NOMO-1 (cell line): ENCODE results near the gene RANBP17.
A peak's percentile ranks its signal among the peaks of the same experiment; 100 is the strongest.

ENCODE experiments used
- DNase-seq, 2 experiments: peaks; one replicate each; lab custom pipeline; 2025; ENCODE audit not compliant: unreplicated experiment in 2 of 2; lab: John Stamatoyannopoulos, UW

RANBP17 gene

DNA sequence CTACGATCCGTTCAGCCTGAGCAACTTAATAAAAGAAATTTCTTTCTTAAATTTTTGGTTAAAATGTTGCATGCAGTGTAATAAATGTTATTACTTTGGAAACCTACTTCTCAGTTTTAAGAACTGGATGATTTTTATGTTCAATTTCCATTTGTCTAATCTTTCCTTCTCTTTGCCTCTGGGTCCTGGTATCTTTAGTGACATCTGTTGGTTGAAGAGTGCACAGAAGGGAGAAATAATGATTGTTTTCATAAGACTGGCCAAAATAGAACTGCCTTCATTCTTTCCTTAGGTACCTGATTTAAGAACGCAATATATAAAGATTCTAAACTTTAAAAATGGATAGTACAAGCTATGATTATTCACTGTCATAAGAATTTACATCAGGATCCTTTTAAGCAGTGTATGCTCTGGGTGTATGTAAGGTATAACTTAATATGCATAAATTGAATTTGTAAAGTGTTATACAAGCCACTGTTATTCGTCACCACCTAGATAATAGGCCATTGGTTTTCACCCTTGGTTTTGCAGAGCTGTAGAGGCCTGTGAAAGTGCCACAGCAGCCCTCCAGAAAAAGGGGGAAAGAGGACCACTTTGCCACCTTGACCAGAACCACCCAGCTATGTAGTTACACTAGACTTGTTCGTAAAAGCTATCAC lies 364.4 kb downstream of the RANBP17 start:
- DNase-seq, result no peak

DNA sequence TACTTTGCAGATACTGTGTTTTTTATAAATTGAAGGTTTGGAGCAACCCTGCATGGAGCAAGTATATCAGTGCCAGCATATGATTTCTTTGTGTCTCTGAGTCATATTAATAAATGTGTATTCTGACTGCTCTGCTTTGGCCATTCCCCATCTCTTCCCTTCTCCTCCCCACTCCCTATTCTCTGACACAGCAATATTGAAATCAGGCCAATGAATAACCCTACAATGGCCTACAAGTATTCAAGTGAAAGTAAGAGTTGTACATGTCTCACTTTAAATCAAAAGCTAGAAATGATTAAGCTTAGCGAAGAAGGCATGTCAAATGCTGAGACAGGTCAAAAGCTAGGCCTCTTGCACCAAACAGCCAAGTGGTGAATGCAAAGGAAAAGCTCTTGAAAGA lies 365.0 kb downstream of the RANBP17 start:
- no peak for DNase-seq

- DNase-seq, result no peak
Observed at GRCh38 chr5:171236651-171237050, 374.8 kb downstream of the RANBP17 start.

- DNase-seq, result no peak
Observed at GRCh38 chr5:171242521-171242920, 380.7 kb downstream of the RANBP17 start.

GRCh38 chr5:171246231-171246630 lies 384.4 kb downstream of the RANBP17 start:
- no peak for DNase-seq

- DNase-seq, result no peak
Observed at GRCh38 chr5:171249460-171249859, 387.6 kb downstream of the RANBP17 start.

DNA sequence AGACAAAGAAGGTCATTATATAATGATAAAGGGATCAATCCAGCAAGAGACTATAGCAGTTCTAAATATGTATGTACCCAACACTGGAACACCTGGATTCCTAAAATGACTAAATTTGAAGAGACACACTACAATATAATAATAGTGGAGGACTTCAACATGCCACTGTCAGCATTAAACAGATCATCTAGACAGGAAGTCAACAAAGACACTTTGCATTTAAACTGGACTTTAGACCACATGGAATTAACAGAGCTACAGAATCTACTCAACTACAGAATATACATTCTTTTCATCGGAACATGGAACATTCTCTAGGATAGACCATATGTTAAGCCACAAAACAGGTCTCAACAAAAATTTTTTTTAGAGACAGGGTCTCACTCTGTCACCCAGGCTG lies 388.9 kb downstream of the RANBP17 start:
- no peak for DNase-seq

DNA sequence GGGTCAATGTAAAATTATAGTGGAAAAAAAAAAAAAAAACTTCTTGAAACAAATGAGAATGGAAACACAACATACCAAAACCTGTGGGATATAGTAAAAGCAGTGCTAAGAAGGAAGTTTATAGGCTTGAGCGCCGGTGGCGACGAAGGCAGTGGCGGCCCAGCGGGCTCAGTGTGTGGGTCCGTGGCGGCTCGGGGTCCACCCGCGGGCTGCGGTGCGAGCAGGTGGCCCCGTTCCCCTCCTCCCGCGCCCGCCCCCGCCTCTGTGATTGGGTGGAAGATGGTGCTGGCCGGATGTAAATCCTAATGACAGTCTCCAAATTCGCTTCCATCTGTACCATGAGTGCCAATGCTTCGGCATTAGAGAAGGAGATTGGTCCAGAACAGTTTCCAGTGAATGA lies 389.7 kb downstream of the RANBP17 start:
- no peak for DNase-seq

DNA sequence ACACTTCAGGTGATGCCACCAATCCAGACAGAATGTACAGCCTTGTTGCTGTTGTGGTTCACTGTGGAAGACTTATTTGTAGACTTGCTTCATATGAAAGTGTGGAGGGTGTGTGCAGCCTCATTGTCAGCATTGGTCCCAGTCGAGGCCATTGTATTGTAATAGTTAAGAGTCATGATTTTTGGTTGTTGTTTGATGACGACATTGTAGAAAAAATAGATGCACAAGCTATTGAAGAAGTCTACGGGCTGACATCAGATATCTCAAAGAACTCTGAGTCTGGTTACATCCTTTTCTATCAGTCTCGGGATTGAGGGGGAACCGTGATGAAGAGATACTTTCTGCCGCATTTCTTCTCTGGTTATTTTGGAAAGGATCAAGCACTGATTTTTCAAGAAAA lies 390.9 kb downstream of the RANBP17 start:
- no peak for DNase-seq

DNA sequence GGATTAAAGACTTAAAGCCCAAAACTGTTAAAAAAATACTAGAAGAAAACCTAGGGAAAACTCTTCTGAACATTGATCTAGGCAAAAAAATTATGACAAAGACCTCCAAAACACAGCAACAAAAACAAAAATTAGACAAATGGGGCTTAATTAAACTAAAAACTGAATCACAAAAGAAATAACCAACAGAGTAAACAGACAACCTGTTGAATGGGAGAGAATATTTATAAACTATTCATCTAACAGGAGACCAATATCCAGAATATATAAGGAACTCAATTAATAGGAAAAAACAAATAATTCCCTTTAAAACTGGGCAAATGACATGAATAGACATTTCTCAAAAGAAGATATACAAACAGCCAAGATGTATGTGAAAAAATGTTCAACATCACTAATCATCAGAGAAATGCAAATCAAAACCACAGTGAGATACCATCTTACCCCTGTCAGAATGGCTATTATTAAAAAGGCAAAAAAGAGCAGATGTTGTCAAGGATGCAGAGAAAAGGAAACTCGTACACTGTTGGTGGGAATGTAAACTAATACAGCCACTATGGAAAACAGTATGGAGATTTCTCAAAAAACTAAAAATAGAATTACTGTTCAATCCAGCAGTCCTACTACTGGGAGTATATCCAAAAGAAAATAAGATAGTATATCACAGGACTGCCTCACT lies 397.1 kb downstream of the RANBP17 start:
- DNase-seq, result no peak

- DNase-seq, result no peak
Observed at GRCh38 chr5:171261361-171261760, 399.5 kb downstream of the RANBP17 start.

DNA sequence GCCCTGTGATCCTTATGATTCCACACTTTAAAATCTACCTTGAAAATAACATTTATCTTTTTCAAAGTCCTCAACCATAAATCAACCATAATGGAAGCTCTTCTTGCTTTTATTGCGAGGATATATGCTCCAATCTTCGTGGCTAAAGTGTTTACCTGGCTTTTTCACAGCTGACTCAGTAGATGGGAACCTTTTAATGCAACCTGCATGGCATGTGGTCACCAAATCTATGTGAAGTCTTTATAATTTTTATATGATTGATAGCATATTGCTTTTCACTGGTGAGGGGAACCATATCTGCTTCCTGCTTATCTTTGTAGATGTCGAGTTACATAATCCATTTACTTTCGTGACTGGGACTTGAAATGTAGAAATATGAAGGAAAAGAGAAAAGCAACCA lies 400.1 kb downstream of the RANBP17 start:
- no peak for DNase-seq

- no peak for DNase-seq
Observed at GRCh38 chr5:171263181-171263580, 401.4 kb downstream of the RANBP17 start.

DNA sequence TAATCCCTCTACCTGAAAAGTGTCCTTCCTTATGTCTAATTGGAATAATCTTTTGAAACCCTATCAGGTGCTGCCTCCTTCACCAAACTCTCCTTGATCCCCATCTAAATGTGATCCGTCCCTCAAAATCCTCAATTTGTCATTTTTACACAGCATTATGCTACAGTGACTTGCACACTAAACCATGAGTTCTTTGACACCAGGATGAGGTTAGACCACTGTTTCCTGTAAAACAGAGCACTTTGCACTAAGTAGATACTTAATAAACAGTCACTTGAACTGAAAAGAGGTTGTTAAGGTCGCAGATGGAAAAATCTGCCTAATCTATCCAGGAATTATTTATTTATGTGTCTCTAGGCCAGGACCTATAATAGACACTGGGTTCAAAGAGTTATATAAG lies 403.0 kb downstream of the RANBP17 start:
- no peak for DNase-seq

GRCh38 chr5:171268700-171269620 lies 407.1 kb downstream of the RANBP17 start:
- no peak for DNase-seq

- no peak for DNase-seq
Observed at GRCh38 chr5:171269717-171270116, 407.9 kb downstream of the RANBP17 start.

- DNase-seq, result no peak
Observed at GRCh38 chr5:171270136-171270535, 408.3 kb downstream of the RANBP17 start.

- DNase-seq, result no peak
Observed at GRCh38 chr5:171271798-171272197, 410.0 kb downstream of the RANBP17 start.

DNA sequence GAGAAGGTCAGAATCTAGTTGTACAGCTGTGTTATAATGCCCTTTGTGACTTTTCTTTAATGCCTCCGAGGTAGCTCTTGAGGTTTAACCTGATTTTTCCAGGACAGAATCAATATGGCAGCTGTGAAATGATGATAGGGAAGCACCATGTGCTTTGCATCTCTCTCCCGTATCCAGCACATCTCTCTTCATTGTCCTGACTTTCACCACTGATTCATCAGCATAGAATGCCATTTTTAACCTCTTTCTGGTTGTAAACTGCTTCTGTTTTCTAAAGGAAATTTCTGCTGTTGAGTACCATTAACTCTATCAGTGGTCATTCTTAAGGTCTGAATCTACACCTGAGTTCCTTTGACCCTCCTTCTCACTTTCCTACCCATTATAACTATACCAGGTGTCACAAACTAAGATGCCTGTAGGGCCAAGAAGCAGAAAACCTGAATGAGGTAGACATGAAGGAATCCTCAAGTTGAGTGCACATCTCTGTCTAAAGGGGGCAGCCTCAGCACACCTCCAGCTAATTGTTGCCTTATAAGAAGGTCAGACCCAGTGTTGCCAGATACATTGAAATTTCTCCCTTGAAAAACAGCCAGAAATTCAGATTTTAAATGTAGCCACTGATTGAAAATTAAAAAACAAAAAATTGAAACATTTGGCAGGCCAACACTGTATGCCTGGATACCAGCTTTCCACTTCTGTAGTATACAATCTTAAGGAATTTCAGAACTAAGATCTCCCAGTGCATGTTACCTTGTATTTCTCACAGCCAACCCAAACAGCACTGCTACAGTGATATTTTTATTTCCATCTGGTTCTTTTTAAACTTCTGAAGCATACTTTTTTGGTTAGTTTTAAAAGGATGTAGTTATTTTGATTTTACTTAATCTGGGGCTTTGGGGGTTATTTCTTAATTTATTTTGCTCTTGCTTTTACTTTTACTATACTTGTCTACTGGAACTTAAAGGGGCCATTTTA lies 411.5 kb downstream of the RANBP17 start:
- peak; percentile 6 to 9 for DNase-seq

- no peak for DNase-seq
Observed at GRCh38 chr5:171275841-171276544, 414.2 kb downstream of the RANBP17 start.
